Measurements from ENCODE around the gene MKNK2.
"Not testable (repeated sequence)": the region's sequence is repeated elsewhere in the genome, so short reads cannot be mapped to it uniquely, and the experiment has no call there.

The MKNK2 gene

DNA sequence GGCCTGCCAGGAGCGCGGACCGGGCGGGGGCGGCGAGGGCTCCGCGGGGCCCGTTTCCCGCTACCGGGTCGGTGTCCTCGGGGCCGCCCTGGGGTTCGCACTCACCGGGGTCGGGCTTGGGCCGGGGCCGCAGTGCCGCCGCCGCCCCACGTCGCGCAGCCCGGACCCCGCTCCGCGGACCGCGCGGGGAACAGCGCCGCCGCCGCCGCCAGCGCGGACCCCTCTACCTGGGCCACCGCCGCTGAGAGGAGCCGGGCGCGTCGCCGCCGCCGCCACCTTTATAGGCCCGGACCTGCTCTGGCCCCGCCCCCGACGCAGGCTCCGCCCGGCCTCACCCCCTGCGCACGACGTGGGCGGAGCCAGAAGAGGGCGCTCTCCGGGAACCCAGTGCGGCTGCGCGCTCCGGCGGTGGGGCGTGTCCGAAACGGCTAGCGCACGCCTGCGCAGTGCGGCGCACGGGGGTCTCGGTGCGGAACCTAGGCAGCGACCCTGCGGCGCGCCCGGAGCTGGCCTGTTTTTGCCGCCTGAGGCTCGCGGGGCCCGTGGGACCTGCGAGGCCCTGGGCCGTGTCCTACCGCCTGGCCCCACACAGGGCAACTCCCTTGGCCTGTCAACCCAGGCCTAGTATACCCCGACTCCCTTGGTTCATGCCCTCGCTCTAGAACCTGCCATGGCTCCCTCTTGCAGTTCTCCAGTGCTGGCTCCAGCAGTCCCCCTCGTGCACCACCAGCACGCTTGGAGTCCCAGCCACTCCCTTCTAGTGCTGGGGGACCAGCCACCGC is at the start of gene MKNK2:
MKNK2 (minus strand) TSS at position 254 of the 782 bp plus-strand sequence. CDS start 393 bp downstream, outside the sequence.
- peak; percentile 99 for DNase-seq (ENCODE audit: low spot score)

DNA sequence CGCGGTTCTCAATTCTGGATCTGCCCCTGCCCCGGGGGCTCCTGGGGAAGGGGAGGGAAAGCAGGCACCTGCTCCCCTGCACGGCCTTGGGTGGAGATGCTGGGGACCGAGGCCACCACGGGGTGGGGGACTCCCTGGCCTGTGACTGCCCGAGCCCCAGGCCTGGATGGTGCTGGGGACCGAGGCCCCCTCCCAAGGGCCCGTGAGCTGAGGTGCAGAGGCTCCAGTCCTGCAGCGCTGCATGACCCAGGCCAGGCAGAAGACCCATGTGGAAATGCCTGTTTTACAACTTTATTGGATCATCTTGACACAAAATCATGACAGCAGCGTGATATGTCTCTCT is 49.6 kb upstream of the MKNK2 start:
- no peak for DNase-seq (ENCODE audit: low spot score)

DNA sequence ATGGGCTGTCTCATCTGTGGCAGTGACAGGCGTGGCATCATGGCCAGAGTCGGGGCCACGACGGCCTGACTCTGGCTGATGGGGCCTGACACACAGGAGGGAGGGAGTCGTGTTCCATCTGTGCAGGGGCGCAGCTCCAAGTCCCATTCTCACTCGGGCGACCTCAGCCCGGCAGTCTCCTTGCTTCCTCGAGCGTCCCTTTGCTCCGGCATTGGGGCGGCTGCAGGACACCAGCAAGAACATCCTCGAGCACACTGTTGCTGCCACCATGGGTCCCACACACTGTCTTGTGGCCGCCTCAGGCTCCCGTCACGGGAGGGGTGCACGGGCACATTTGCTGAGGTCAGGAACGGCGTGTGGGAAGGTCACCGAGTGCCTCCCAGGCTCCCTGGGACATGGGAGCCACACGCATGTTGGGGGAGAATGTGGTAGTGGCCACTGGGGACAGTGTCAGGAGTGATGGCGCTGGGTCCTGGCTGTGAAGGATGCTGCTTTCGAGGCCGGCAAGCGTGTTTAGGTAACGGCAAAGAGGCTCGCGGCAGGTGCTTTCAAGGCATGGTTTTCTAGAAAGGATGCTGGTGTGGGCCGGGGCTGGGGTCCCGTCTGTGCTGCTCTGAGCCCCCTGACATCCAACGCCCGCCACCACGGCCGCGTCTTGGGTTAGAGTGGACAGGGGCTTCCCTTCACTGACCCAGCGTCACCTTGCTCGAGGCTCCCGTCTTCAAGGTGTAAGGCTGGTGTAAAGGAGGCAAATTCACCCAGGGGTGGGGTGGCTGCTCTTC is 49.1 kb upstream of the MKNK2 start:
- no peak for DNase-seq (ENCODE audit: low spot score)

DNA sequence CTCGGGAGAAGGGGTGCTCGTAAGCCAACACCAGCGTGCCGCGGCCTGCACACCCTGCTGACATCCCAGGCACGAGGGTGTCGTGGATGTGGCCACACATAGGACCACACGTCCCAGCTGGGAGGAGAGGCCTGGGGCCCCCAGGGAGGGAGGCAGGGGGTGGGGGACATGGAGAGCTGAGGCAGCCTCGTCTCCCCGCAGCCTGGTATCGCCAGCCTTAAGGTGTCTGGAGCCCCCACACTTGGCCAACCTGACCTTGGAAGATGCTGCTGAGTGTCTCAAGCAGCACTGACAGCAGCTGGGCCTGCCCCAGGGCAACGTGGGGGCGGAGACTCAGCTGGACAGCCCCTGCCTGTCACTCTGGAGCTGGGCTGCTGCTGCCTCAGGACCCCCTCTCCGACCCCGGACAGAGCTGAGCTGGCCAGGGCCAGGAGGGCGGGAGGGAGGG is 48.0 kb upstream of the MKNK2 start:
- DNase-seq (ENCODE audit: low spot score), result no peak

DNA sequence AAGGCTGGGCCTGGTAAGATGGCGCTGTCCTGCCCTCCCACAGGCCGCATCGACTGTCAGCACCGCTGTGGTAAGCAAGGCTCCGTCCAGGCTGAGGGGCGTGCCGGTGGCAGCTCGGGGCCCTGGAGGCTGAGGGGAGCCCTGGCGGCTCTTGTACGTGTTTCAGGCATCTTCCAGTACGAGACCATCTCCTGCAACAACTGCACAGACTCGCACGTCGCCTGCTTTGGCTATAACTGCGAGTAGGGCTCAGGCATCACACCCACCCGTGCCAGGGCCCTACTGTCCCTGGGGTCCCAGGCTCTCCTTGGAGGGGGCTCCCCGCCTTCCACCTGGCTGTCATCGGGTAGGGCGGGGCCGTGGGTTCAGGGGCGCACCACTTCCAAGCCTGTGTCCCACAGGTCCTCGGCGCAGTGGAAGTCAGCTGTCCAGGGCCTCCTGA is 46.9 kb upstream of the MKNK2 start:
- no peak for DNase-seq (ENCODE audit: low spot score)

DNA sequence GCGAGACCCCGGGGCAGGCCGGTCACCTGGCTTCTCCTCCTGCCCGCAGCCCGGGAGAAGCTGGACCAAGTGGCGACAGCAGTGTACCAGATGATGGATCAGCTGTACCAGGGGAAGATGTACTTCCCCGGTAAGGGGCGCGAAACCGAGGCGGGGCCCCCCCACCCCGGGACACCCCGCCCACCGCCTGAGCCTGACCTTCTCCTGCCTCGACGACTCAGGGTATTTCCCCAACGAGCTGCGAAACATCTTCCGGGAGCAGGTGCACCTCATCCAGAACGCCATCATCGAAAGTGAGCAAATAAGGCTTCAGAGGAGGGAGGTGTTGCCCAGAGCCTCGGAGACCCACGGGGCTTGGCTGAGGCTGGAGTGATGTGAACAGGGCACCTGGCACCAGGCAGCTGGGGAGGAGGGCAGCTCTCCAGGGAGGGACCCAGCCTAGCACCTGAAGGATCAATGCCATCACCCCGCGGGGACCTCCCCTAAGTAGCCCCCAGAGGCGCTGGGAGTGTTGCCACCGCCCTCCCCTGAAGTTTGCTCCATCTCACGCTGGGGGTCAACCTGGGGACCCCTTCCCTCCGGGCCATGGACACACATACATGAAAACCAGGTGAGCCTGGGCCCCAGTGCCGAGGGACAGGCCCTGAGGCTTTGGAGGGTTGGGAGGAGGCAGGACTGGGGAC is 46.3 kb upstream of the MKNK2 start:
- no peak for DNase-seq (ENCODE audit: low spot score)

DNA sequence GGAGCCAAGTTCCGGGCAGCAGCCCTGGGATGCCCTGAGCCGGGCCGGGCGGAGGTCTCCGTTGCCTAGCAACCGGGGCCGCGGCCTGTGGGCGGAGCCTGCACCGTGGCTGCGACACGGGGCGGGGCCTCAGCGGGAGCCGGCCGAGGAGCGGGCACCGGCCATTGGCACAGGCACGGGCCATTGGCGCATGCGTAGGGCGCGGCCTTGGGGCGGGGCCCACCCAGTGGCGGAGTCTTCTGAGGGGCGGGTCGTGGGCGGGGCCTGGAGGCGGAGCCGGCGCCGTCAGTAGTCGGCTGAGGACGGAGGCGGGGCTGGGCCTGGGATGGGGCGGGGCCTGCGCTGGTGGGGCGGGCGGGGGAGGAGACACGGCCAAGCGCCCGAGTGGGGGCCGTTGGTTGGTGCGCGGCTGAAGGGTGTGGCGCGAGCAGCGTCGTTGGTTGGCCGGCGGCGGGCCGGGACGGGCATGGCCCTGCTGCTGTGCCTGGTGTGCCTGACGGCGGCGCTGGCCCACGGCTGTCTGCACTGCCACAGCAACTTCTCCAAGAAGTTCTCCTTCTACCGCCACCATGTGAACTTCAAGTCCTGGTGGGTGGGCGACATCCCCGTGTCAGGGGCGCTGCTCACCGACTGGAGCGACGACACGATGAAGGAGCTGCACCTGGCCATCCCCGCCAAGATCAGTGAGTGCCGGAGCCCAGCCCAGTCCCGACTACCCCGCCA is 45.6 kb upstream of the MKNK2 start, which contains the start of gene IZUMO4:
IZUMO4 (plus strand) TSS at position 436 of the 723 bp plus-strand sequence; CDS start at position 467, 31 bp downstream.
- peak; percentile 99 for DNase-seq (ENCODE audit: low spot score)

DNA sequence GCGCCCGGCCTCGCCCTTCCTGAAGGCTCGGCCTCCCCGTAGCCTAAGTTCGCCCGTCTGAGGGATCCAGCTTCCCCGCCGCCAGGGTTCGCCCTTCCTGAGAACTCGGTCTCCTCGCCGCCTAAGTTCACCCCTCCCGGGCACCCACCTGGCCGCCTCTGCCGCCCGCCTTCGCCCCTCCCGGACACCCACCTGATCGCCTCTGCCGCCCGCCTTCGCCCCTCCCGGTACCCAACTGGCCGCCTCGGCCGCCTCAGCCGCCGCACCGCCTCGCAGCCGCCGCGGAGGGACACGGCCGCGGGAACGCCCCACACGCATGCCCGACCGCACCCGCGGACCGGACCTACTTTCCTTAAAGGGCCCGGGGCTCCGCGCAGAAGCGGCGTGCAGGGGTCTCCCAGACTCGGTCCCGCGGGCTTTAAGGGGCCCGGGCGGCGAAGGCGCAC is 45.0 kb upstream of the MKNK2 start, which contains the start of gene MOB3A:
MOB3A (minus strand) TSS at position 293 of the 446 bp plus-strand sequence. CDS start 17,766 bp downstream, outside the sequence.
- peak; percentile 89 for DNase-seq (ENCODE audit: low spot score)

DNA sequence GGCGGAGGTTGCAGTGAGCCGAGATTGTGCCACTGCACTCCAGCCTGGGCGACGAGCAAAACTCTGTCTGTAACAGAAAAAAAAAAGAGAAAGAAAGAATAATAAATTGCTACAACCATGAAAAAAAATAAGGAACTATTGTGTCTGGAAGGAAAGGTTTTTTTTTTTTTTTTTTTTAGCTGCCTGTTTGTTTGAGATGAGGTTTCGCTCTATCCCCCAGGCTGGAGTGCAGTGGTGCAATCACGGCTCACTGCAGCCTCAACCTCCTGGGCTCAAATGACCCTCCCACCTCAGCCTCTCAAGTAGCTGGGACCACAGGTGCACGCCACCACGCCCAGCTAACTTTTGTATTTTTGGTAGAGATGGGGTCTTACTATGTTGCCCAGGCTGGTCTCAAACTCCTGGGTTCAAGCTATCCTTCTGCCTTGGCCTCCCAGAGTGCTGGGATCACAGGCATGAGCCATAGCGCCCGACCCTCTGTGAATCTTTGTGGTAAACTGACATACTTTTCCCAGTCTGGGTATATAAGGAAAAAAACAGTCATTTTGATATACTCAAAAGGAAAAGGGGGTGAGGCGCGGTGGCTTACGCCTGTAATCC is 41.0 kb upstream of the MKNK2 start:
- DNase-seq (ENCODE audit: low spot score), result not testable (repeated sequence)

DNA sequence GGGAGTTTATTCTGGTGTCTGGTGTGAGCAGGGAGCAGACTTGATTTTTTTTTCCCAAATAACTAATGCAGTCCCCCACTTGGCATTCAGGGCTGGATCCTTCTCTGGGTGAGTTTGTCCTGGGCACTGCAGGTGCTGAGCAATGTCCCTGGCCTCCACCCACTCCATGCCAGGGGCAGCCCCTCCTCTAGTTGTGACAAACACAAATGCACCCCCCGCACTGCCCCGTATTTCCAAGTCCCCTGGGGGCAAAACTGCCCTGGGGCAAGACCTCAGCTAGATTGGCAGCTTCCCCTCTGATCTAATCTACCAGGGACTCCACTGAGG is 38.6 kb upstream of the MKNK2 start:
- no peak for DNase-seq (ENCODE audit: low spot score)

DNA sequence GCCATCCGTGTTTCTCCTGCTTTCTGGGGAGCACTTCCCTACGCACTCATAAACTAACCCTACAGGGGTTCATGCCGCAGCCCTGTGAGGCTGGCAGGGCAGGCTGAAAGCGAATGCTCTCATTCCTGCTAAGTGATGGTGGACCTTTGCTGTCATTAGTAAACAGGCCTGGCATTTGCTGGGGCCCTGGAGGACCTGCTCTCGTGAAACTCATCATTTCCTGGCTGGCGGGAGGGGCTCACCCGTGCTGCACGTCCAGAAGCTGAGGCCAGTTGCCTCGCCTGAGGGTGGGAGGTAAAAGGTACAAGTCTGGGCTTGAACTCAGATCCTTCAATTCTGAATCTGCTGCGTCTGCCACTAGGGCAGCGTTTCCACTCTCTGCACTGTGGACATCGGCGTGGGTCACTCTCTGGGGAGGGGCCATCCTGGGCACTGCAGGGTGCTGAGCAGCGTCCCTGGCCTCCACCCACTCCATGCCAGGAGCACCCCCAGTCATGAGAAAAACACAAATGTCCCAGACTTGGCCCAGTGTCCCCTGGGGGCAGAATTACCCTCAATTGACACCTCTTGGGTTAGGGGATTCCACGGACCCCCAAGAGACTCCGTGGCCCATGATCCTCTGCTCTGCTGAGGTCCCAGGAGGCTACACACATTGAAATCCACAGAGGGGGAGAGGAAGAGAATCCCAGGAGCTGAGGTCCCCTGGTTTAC is 38.1 kb upstream of the MKNK2 start:
- DNase-seq (ENCODE audit: low spot score), result no peak

DNA sequence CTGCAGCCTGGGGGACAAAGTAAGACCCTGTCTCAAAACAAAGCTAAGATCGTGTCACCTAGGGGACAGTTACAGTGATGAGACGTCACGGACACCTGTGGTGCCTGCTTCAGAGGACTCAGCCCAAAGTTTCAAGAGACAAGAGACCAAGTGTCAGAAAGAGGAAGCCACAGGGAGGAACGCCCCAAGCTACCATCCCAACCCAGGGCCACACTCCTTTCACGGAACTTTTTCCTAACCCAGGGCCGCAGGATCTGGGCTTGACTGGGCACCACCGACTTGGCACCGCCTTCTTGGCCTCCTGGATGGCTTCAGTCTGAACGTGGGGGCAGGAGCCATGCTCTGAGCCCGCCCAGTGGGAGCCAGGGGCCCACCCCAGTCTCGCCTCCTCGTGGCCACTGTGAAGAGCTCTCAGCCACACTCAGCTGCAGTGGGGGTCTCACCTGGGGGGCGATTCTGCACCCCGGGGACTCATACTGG is 36.6 kb upstream of the MKNK2 start:
- no peak for DNase-seq (ENCODE audit: low spot score)

DNA sequence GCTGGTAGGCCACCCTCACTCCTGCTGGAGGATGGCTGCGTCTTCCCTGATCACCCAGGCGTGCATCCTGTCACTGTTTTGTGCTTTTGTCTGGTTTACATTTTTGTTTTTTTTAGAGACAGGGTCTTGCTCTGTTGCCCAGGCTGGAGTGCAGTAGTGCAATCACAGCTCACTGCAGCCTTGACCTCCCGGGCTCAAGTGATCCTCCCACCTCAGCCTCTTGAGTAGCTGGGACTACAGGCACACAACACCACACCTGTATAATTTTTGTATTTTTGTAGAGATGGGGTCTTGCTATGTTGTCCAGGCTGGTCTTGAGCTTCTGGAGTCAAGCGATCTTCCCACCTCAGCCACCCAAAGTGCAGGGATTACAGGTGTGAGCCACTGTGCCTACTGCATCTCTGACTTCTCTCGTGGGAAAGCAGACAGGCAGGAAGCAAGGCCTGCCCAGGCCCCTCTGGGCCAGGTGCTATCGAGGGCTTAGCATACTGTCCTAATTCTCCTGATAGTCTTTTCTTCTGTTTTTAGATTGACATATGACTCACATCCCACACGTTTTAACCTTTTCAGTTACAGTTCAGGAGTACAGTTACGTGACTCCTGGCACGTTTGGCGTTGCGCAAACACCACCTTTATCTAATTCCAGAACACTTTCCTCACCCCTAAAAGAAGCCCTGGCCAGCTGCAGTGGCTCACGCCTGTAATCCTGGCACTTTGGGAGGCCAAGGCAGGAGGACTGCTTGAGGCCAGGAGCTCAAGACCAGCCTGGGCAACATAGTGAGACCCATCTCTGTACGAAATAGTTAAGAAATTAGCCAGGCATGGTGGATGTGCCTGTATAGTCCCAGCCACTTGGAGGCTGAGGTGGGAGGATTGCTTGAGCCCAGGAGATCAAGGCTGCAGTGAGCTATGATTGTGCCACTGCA is 35.9 kb upstream of the MKNK2 start:
- not testable (repeated sequence) for DNase-seq (ENCODE audit: low spot score)

DNA sequence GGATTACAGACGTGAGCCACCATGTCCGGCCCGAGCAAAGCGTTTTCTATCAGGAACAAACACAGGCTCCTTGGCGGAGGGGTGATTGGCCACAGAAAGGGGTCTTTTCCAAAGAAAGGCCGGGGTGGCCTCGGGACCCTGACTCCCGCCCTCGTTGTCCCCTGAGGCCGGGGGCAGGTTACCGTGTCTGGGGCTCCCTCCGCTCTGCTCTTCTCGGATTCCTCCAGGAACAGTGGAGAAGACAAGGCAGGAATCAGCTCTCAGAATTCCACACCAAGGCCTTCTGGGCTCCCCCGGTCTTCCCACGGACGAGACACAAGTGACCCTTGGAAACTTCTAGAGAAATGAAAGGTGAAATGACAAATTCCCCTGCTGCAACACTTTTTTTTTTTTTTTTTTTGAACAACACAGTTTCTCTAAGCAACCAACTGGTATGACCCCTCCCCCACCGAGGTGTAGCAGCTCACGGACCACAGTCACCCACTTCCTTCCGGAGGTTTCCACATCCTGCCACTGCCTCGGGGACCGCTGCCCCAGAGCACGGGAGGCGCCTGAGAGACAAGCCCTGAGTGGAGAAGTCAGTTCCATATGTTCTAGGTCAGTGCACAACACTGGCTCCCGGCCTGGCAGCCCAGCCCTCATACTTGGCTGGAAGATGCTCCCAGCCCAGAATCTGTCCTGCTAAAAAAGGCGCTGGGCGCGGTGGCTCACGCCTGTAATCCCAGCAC is 34.1 kb upstream of the MKNK2 start:
- DNase-seq (ENCODE audit: low spot score), result no peak

DNA sequence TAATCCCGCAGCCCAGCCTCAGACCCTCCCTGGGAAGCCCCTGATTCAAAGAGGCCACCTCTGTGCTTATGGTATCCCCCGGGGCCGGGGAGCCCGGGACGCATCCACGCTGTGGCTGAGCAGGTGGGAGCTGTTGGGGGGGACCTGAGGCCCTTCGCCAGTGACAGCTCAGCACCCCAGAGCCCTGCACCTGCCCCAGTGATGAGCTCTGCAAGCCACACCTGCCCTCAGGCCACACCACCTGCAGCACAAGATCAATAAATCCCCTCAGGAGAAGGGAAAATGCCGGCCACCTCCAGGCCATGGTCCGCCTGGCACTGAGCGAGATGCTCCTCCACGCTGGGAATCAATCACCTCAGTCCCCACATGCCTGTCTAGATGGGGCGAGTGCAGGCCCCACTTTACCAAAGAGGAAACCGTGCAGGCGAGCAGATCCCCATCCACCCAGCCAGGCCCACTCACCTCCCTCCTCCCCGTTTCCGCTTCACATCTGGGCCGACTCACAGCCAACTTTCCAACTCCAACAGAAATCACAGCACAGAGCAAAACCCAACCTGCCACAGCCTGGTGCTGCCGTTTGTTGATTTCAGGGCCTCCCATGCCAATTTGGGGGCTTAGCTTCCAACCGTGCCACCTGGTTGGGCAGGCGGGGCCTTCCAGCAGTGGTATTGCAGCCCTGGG is 32.3 kb upstream of the MKNK2 start:
- DNase-seq (ENCODE audit: low spot score), result no peak

DNA sequence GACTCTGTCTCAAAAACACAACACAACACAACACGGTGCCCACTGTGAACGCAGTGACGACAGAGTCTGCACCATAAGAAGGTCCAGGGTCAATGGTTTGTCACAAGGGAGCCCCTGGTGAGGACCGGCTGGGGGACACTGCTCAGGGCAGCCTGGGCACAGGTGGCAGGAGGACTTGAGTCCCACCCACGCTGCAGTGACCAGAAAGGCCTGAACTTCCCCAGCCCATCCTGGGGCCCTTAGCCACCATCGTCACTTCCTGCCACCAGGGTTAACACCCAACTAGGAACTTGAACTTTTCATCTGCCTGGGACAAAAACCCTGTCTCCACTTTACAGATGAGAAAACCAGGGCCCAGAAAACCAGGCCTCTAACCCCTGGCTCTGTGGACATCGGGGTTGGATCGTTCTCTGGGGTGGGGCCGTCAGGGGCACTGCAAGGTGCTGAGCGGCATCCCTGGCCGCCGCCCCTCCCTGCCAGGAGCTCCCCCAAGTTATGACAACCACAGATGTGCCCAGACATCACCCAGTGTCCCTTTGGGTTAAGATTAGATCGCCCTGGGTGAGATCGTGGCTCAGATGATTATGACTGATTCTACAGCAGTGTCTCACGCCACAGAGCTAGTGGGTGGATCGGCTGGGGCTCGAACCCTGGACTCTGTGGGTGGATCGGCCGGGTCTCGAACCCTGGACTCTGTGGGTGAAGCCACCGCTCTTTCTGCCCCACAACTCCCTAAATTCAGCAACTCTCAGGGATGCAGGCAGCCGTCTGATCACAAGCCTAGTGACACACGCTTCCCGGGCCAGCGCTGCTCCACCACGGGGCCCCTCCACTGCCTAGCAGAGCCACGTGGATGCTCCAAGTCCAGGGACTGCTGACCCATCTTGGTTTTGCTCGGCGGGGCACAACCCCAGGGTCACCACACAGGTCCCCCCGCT is 31.1 kb upstream of the MKNK2 start:
- DNase-seq (ENCODE audit: low spot score), result no peak
